ENCODE data around the gene AKAP6. TPM values are rescaled to one million over a fixed set of nuclear protein-coding genes. Genes with fewer than 3 reads are reported as not detected.

Gene AKAP6
- total and polyA plus RNA-seq, 2 of the 8 experiments (the other 6 are each of a cell fraction or from before 2014, with no cell fraction given), result 0.09 to 0.89 TPM

DNA sequence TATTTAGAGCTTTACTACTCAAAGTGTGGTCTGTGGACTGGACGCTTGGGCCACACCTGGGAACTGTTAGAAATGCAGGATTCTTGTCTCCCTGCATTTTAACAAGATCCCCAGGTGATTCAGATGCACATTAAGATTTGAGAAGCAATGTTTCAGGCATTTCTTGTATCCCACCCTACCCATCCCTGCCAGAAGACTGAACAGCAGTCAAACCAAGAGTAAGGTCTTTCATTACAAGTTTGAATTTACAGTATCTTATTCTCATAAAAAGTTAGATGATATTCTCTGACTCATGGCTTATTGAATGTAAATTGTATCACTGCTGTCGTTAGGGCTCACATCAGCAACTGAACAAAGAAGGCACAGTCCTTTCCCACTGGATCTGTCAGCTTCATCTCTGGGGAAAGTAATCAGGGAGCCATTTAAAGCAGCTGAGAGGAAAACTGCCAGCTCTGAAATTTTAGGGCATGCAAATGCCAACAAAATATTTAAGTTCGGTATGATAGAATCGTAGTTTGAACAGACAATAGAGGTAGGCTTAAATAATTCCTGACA, 141.1 kb downstream of the AKAP6 start (continued):
- no peak for TF ChIP-seq SRF (IDR thresholded peaks at IDR 0.05; ENCODE audit: low read depth, low read length)
- TF ChIP-seq, protein P1, sequence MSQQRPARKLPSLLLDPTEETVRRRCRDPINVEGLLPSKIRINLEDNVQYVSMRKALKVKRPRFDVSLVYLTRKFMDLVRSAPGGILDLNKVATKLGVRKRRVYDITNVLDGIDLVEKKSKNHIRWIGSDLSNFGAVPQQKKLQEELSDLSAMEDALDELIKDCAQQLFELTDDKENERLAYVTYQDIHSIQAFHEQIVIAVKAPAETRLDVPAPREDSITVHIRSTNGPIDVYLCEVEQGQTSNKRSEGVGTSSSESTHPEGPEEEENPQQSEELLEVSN (IDR thresholded peaks at IDR 0.05), result no peak
- TF ChIP-seq TCF12 (IDR thresholded peaks at IDR 0.05; ENCODE audit: low read depth, low read length), result no peak
- no peak for TF ChIP-seq POLR2A (IDR thresholded peaks at IDR 0.05; ENCODE audit: control extremely low read depth in 1 of 2, low read depth in 2 of 2, low read length in 2 of 2)
- no peak for TF ChIP-seq RFX5 (IDR thresholded peaks at IDR 0.05; ENCODE audit: borderline replicate concordance, low read depth, low read length)
- TF ChIP-seq CTBP2 (IDR thresholded peaks at IDR 0.05; ENCODE audit: borderline replicate concordance, insufficient read depth, insufficient read length, low read length), result no peak
- no peak for TF ChIP-seq MAFK (IDR thresholded peaks at IDR 0.05; ENCODE audit: low read depth, low read length)
- TF ChIP-seq SAP30 (IDR thresholded peaks at IDR 0.05; ENCODE audit: insufficient read depth, insufficient replicate concordance, low read length), result no peak
